Keratinocyte (primary cell): ENCODE measurements around the gene SH3PXD2B. TPM values are rescaled to one million over a fixed set of nuclear protein-coding genes. Genes with fewer than 3 reads are reported as not detected.

Experiments used
- DNase-seq: peaks from one replicate; pipeline ENCODE4 v3.0.0-alpha.2; 2011; ENCODE audit warnings: low read depth, missing footprints, low spot score
- FAIRE-seq: peaks from 2 replicates; lab custom pipeline; 2011; peaks lifted over from hg19 to GRCh38; lab: Jason Lieb, UNC
- H2AFZ ChIP-seq: 2 replicates; pipeline ENCODE4 v1.6.0; 2012; ENCODE audit warnings: low read length, control low read depth, inconsistent platforms; ENCODE audit not compliant: control insufficient read depth
- H3K27ac ChIP-seq: 2 replicates; pipeline ENCODE4 v1.5.1; 2011; ENCODE audit warnings: low read length; ENCODE audit not compliant: control insufficient read depth, insufficient read depth
- H3K27me3 ChIP-seq: 3 replicates; pipeline ENCODE4 v1.6.0; 2011; ENCODE audit warnings: low read length; ENCODE audit not compliant: control insufficient read depth, insufficient read depth; ENCODE audit errors: extremely low read depth
- H3K36me3 ChIP-seq, 2 experiments: 2 replicates in 1 of 2; 3 replicates in 1 of 2; pipeline ENCODE4 v1.5.1; 2011; ENCODE audit warnings: low read length in 2 of 2, mild to moderate bottlenecking in 1 of 2; ENCODE audit not compliant: control insufficient read depth in 2 of 2, insufficient read depth in 2 of 2; ENCODE audit errors: extremely low read depth in 1 of 2
- H3K4me1 ChIP-seq: 3 replicates; pipeline ENCODE4 v1.5.1; 2011; ENCODE audit warnings: low read length; ENCODE audit not compliant: control insufficient read depth, insufficient read depth; ENCODE audit errors: extremely low read depth
- H3K4me2 ChIP-seq: 3 replicates; pipeline ENCODE4 v1.6.0; 2011; ENCODE audit warnings: low read depth, low read length; ENCODE audit not compliant: control insufficient read depth, insufficient read depth; ENCODE audit errors: extremely low read depth
- H3K4me3 ChIP-seq, 3 experiments: fragments of 200-600 bp in 1 of 3; sonication (generic) in 1 of 3; 2 replicates in 2 of 3; 3 replicates in 1 of 3; pipeline ENCODE4 v1.5.1; 2011 to 2016; ENCODE audit warnings: low read length in 3 of 3, mild to moderate bottlenecking in 3 of 3, control low read depth in 2 of 3, inconsistent platforms in 1 of 3, low read depth in 1 of 3, mixed read lengths in 1 of 3, mixed run types in 1 of 3, moderate library complexity in 1 of 3; ENCODE audit not compliant: control insufficient read depth in 2 of 3, insufficient read depth in 2 of 3; ENCODE audit errors: extremely low read depth in 1 of 3
- H3K79me2 ChIP-seq: 2 replicates; pipeline ENCODE4 v1.6.0; 2012; ENCODE audit warnings: low read length; ENCODE audit not compliant: control insufficient read depth, insufficient read depth
- H3K9ac ChIP-seq: 3 replicates; pipeline ENCODE4 v1.6.0; 2011; ENCODE audit warnings: low read length; ENCODE audit not compliant: control insufficient read depth, insufficient read depth; ENCODE audit errors: extremely low read depth
- H3K9me1 ChIP-seq: 3 replicates; pipeline ENCODE4 v1.6.0; 2011; ENCODE audit warnings: low read length; ENCODE audit not compliant: control insufficient read depth, insufficient read depth; ENCODE audit errors: extremely low read depth
- H3K9me3 ChIP-seq: 2 replicates; pipeline ENCODE4 v1.5.1; 2012; ENCODE audit warnings: low read depth, low read length; ENCODE audit not compliant: control insufficient read depth
- H4K20me1 ChIP-seq: 3 replicates; pipeline ENCODE4 v1.6.0; 2011; ENCODE audit warnings: low read length; ENCODE audit not compliant: control insufficient read depth, insufficient read depth; ENCODE audit errors: extremely low read depth
- EZH2 ChIP-seq: IDR thresholded peaks from one replicate; pipeline ENCODE4 v1.6.1; 2012; ENCODE audit warnings: inconsistent platforms, mild to moderate bottlenecking, low read length, moderate library complexity
- dilution Hi-C: fragments of 300-500 bp; cut with MboI; formaldehyde crosslinking; loops from one replicate; pipeline ENCODE4 v1.7.0; 2020; ENCODE audit warnings: low sequenced_read_pairs; ENCODE audit not compliant: extremely low pct_ligation_motif_present
- polyA plus RNA-seq, 5 experiments: library from polyadenylated mRNA; depleted of rRNA in 3 of 5; stranded (reverse) in 3 of 5; stranded (forward) in 1 of 5; unstranded in 1 of 5; fragments of >200 nt; gene quantifications; 1 replicate in 1 of 5; 2 replicates in 3 of 5; 3 replicates in 1 of 5; pipeline versions ENCODE4 v1.2.1 to v1.2.3, GENCODE V29; 2011 to 2012; ENCODE audit warnings: missing spikeins in 2 of 5, low read depth in 1 of 5, low replicate concordance in 1 of 5
- TF ChIP-seq, protein P1 (sequence below), 3 experiments: IDR thresholded peaks in 1 of 3; conservative IDR thresholded peaks in 1 of 3; optimal IDR thresholded peaks in 1 of 3; 2 replicates in 2 of 3; 3 replicates in 1 of 3; pipeline versions ENCODE3 to v1.5.1; 2011; ENCODE audit warnings: low read length in 3 of 3, mild to moderate bottlenecking in 3 of 3, moderate library complexity in 2 of 3, control low read depth in 1 of 3, inconsistent platforms in 1 of 3; ENCODE audit not compliant: insufficient read depth in 2 of 3; ENCODE audit errors: extremely low read depth in 1 of 3

The SH3PXD2B gene
- polyA plus RNA-seq, 1 donor (not counting 4 experiments of a cell fraction or from before 2014, with no cell fraction given): 17.3 TPM

GRCh38 chr5:172497591-172498255, 43.4 kb upstream of the SH3PXD2B start:
- Histone ChIP-seq H3K9me1 (no peaks in the 10 kb centered on the region), H3K79me2 (no peaks in the 10 kb centered on the region), H3K4me1 (no peaks in the 10 kb centered on the region), H4K20me1 (no peaks in the 10 kb centered on the region), H3K9ac (no peak overlapping the region), H3K4me3 (no peak overlapping the region), H3K27ac (no peak overlapping the region), H2AFZ (no peak overlapping the region), H3K36me3 (no peaks in the 10 kb centered on the region), H3K4me2 (no peak overlapping the region), H3K9me3 (no peaks in the 10 kb centered on the region), H3K27me3 (peaks cover 17% of the 10 kb centered on the region)
- TF ChIP-seq EZH2: no peak
- TF ChIP-seq, protein P1, sequence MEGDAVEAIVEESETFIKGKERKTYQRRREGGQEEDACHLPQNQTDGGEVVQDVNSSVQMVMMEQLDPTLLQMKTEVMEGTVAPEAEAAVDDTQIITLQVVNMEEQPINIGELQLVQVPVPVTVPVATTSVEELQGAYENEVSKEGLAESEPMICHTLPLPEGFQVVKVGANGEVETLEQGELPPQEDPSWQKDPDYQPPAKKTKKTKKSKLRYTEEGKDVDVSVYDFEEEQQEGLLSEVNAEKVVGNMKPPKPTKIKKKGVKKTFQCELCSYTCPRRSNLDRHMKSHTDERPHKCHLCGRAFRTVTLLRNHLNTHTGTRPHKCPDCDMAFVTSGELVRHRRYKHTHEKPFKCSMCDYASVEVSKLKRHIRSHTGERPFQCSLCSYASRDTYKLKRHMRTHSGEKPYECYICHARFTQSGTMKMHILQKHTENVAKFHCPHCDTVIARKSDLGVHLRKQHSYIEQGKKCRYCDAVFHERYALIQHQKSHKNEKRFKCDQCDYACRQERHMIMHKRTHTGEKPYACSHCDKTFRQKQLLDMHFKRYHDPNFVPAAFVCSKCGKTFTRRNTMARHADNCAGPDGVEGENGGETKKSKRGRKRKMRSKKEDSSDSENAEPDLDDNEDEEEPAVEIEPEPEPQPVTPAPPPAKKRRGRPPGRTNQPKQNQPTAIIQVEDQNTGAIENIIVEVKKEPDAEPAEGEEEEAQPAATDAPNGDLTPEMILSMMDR (optimal IDR thresholded peaks at IDR 0.05 in 1 of 3, IDR thresholded peaks at IDR 0.05 in 1 of 3, conservative IDR thresholded peaks at IDR 0.05 in 1 of 3; ENCODE audit: extremely low read depth in 1 of 3, insufficient read depth in 2 of 3, low read length in 3 of 3): no peak
- dilution Hi-C loops: loop anchor here (25.0 kb wide), 1 partner anchor 190 kb away; no protein-coding TSS in a partner anchor
- no peak for DNase-seq
- no peak for FAIRE-seq

DNA sequence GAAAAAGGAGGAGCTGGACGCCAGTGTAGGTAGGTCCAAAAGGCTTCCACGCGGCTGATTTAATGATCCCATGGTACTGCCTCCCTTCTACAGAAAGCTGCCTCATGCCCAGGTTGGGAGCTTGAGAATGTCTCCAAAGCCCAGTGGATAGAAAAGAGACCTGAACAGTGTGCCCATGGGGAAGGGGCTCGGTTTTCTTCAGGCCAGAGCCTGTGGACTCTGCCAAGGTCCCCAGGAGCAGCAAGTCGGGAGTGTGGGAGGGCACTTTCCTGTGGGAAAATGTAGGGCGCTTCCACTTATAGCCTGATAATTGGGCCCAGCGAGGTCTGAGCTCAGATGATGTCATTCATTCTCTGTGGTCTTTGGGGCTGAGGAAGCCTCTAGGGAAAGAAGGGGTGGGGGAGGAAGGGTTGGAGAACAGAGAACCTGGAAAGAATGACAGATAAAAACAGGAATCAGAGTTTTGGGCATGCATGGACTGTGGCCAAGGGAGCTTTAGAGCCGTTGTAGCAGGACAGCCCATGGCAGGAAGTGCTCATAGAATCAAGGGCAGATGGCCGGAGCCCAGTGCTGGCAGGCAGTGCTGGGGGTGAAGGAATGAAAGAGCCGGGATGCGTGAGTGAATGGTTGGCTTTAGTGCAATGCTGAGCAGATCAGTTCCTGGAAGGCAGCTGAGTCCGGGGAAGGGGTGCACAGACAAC, 42.5 kb upstream of the SH3PXD2B start:
- peaks cover 17% of the 10 kb centered on the region for H3K27me3 ChIP-seq
- H3K4me1 ChIP-seq: no peaks in the 10 kb centered on the region
- H4K20me1 ChIP-seq: no peaks in the 10 kb centered on the region
- dilution Hi-C loops: loop anchor here (25.0 kb wide), 1 partner anchor 190 kb away; no protein-coding TSS in a partner anchor
- no peak overlapping the region for H2AFZ ChIP-seq
- no peaks in the 10 kb centered on the region for H3K9me1 ChIP-seq
- no peak overlapping the region for H3K9ac ChIP-seq
- no peak overlapping the region for H3K27ac ChIP-seq
- FAIRE-seq: no peak
- H3K36me3 ChIP-seq: no peaks in the 10 kb centered on the region
- H3K4me3 ChIP-seq: no peak overlapping the region
- H3K79me2 ChIP-seq: no peaks in the 10 kb centered on the region
- no peak for DNase-seq
- TF ChIP-seq, protein P1 (optimal IDR thresholded peaks at IDR 0.05 in 1 of 3, IDR thresholded peaks at IDR 0.05 in 1 of 3, conservative IDR thresholded peaks at IDR 0.05 in 1 of 3; ENCODE audit: extremely low read depth in 1 of 3, insufficient read depth in 2 of 3, low read length in 3 of 3): no peak
- no peak for TF ChIP-seq EZH2
- H3K4me2 ChIP-seq: no peak overlapping the region
- H3K9me3 ChIP-seq: no peaks in the 10 kb centered on the region
